HG02798 (cell line): ENCODE results near the gene PGLYRP1.

Experiments used
- ATAC-seq: cut with Tn5 transposase; IDR thresholded peaks from one replicate; pipeline ENCODE4 v1.9.1; 2021; ENCODE audit warnings: mild to moderate bottlenecking; ENCODE audit not compliant: unreplicated experiment, poor library complexity

The PGLYRP1 gene

DNA sequence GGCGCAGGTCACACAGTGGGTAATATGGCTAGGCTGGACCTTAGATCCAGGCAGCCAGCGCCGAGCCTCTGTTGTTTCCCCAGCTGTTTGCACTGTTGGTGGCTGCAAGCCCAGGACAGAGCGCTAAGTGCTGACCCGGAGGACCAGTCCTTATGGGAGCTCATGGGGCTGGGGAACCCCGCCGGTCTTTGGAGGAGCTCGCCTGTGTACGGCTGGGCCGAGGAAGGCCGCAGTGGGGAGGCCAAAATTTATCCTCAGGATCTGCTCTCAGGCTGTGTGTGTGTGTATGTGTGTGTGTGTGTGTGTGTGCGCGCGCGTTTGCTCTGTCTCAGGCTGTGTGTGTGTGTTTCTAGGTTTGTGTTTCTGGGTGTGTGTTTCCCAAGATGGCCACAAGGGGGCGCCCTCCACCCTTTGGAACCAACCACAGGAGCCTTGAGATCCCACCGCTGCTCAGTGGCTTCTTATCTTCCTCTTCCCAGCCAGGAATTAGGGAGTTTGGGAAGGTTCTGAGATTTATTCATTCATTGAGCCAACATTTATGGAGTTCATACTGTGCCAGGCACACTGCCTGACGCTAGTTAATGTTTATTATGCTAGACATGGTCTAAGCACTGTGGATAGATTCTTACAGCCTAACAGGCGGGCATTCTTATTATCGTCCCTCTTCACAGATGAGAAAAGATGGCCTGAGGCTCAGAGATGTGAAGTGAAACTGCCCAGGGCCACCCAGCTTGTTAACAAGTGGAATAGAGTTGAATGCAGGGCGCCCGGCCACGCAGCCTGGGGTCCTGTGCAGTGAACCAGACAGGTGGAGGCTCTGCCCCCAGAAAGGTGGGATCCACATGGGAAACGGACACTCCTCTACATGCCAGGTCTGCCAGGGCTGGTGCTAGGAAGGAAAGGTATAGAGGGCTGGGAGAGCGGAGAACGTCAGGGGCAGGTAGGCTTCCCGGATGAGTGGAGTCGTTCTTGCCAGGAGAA lies 13.0 kb downstream of the PGLYRP1 start:
- ATAC-seq: no peak

DNA sequence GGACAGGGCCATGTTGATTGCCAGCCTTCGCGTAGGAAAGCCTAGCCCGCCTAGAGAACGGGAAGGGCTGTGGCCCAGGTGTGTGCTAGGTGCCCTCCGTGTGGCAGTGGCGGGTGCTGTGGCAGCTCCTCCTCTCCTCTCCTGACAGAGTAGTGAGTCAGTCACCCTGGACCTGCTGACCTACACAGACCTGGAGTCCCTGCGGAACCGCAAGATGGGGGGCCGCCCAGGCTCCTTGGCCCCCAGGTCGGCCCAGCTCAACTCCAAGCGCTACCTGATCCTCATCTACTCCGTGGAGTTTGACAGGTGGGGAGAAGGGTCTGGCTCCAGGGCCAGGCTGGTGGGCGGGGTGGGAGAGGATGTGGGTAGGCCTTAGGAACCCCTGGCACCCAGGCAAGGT lies 16.4 kb downstream of the PGLYRP1 start:
- ATAC-seq: no peak

DNA sequence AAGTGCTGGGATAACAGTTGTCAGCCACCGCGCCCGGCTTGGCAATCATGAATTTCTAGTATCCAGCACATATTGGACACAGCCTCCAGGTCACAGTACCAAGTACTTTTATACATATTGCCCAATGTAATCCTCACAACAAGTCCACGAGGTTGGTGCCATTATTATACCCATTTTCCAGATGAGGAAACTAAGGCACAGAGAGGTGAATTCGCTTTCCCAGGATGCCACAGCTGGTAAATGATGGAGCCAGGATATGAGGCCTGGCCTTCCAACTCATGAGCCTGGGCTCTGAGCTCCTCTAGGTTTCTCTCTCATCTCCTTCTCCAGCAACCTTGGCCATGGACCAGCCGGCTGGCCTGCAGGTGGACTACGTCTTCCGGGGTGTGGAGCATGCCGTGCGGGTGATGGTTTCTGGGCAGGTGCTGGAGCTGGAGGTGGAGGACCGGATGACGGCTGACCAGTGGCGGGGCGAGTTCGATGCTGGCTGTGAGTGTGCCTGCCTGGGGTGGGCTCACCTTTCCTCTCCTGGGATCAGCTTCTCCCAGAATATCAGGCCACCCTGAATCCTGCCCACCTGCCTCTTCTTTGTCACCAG lies 20.1 kb downstream of the PGLYRP1 start:
- ATAC-seq: no peak

DNA sequence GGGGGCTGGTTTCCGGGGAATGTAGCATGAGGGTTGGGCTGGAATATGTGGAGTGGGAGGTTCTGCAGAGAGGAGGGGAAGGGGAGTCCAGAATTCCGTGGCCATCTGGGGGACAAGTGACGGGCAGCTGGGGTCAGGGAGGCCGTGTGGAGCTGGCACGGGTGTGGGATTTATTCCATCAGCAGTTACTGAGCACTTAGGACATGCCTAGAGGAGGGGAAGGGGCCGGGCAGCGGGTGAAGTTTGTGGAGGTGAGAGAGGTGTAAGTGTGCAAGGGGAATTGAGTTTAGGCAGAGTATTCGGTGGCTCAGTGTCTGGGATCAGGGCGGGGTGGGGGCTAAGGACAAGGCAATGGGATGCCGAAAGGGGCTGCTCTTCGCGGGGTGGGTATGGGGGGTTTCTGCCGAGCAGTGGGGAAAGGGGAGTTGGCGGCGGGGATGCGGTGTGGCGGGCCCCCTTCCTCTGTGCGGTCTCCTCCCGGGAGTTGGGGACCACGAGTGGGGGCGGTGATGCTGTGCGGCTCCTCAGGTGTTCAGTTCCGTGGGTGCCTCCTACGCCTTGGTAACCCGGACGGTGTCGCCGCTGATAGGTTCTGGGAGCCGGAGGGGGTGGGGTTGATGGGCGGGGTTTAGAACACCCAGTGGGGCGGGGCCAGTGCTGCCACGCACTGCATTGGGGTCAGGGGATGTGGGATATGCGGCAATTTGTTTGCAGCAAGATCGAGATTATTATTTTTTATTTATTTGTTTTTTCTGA lies 22.2 kb downstream of the PGLYRP1 start:
- no peak for ATAC-seq

DNA sequence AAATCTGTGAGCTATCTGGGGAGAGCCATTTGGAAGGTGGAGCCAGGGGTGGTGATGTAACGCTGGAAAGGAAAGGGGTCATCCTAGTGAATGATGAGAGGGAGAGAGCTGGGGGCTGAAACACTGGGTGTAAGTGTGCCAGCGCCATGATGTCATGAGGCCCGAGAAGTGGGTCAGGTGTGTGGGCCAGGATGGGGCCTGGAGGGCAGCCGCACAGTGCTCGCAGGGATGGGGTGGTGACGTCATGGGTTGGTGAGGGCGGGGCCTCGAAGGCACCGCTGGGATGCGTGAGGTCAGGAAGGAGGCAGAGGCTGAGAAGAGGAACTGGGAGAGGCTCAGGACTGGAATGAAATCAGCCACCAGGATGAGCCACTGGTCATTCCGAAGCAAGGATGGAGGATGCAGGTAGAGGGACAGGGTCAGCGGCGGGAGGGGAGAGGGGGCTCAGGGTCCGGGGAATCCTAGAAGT lies 23.2 kb downstream of the PGLYRP1 start:
- no peak for ATAC-seq

DNA sequence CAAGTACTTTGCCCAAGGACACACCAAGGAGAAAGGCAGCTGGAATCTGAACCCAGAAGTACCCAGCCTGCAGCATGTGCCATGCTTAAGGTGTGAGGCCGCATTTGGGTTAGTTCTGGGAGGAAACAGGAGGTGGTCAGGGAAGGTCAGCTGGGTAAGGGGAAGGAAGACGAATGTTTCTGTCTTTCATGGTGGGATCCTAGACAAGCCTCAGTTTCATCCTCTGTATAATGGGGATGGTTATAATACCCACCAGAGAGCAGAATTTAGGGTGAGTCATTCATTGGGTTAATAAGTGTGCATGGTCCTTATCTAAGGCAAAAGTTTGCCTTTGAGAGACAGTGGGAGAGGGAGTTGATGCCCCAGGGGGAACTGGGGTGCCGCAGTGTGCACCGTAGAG lies 24.0 kb downstream of the PGLYRP1 start:
- no peak for ATAC-seq

DNA sequence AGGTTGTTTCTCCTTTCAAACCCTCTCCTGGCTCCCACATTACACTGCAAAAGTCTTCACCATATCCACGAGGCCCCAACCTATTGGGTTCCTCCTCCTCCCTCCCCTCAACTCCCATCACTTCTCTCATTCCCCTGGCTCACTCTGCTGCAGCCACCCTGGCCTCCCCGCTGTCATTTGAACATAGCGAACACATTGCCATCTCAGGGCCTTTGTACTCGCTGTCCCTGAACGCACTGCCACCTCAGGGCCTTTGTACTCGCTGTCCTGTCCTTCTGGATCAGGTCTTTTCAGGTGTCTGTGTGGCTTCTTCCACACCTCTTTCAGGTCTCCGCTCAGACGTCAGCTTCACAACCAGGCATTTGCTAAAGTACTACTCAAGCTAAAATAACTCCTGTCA lies 25.9 kb downstream of the PGLYRP1 start:
- ATAC-seq: no peak

DNA sequence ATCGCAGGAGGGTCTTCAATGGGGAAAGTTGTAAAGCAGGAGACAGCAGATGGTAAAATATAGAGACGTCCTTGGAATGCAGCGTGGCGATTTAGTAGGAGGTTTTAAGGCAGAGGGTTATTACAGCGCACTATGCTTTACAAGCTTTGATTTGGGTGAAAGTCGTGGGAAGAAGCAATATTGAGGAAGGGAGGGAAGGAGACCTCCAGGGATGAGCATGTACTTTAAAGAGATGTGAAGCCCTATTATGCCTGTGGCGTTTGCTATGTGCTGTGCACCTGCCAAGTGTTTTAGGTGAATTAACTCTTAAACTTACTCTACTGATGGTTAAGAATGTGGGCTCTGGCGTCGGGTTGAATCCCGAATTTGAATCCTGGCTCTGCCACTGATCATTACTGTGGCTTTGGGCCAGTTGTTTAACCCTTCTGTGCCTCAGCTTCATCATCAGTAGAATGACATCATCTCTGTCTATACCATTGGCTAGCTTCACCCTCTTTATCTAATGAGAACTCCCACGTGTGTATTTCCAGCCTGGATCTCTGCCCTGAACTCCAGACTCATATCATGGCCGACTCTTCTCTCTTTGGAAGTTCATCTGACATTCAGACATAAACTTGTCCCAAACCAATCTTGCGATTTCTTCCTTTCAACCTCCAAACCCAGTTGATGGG lies 27.0 kb downstream of the PGLYRP1 start:
- no peak for ATAC-seq

DNA sequence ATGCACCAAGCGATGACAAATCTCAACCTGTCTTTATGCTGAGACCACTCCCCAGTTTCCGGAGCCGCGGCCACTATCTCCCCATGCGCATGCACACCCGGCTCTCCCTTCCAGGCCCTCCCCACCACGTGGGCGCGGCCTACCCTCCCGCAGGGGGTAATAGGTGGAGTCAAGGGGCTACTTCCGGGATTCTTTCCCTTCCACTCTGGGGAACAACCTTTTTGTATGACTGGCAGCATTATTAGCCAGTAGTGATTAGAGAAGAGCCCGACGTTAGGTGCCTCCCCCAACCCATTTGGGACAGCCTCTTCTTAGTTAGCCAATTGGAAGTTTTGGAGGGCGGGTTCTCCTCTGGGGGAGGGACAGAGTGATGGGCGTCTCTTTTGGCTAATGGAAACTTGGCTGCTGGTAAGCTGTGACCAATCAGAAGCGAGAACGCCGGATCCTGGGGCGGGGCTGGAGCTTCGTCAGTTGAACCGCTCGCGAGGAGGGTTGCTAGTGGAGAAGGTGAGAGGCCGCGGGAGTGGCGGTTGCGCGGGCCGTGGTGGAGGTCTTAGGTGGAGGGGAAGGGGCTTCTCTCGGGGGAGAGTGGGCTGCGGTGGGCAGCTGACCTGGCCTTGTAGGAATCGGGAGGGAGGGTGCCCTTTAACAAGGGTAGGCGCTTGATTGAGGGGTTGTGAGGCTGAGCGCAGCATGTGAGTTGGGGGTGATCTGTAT lies 27.7 kb downstream of the PGLYRP1 start, which contains the start of gene CCDC61:
CCDC61 (plus strand) TSS at position 470 of the 717 bp plus-strand sequence. CDS start 7,552 bp downstream, outside the sequence.
- ATAC-seq: peak; percentile 94

DNA sequence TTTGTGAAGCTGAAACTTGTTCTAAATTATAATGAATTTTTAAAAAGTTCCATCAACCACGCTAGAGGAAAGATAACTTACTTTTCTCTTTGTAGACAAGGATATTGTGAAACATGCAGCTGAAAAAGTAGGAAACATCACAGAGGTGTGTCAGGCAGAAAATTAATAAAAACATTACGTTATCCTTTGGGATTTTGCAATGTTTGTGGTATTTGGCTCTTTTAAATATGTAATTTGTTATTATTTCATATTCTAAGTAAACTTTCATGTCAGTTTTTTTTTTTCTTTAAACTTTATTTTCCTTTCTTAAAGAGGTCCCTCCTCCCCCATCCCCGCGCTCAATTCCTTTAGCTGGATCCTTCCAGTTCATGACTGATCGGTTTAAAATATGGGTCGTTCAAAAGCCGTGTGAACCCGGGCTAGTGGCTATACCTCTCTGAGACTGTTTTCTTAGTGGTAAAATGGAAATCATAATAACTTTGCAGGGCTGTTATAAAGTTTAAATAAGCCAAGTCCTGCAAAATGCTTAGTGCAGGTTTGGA lies 28.3 kb downstream of the PGLYRP1 start:
- no peak for ATAC-seq

DNA sequence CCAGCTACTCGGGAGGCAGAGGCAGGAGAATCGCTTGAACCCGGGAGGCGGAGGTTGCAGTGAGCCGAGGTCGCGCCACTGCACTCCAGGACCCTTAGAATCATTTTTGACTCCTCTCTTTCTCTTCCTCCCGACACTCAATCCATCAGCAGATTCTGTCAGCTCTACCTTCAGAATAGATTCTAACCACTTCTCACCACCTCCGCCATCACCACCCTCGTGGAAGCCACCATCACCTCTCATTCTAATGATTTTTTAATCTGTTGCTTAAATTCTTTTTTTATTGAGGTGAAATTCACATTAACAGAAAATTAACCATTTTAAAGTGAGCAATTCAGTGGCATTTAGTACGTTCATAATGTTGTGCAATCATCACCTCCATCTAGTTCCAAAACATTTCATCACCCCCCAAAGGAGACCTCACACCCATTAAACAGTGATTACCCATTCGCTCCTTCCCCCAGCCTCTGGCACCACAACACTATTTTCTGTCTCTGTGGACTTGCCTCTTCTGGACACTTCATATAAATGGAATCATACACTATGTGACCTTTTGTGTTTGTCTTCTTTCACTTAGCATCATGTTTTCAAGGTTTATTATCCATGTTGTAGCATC lies 32.6 kb downstream of the PGLYRP1 start:
- ATAC-seq: no peak

DNA sequence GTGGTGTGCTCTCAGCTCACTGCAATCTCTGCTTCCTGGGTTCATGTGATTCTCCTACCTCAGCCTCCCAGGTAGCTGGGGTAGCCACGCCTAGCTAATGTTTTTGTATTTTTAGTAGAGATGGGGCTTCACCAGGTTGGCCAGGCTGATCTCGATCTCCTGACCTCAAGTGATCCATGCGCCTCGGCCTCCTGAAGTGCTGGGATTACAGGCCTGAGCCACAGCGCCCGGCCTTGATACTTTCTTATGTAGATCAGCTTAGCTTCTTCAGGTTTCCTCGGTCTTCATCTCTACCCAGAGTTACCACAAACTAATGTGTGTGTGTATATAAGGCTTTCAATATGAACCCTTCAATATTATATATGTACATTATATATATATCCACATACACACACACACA lies 37.5 kb downstream of the PGLYRP1 start:
- ATAC-seq: no peak

DNA sequence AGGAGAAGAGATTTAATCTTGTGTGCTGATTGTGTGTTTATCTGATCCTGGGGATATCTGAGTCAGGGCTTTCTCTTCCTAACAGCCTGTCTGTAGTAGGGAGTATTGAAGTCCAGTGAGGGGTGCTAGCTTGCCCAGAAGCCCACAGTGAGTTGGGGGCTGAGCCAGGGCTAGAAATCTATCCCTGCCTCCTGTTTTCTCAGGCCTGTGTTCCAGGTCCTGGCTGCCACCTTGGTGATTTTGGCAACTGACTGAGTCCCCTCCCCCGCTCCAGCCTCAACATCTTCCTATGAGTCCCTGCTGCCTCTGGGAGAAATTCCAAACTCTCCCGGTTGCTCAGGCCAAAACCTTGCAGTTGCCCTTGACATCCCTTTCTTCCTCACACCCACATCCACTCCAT lies 41.5 kb downstream of the PGLYRP1 start:
- ATAC-seq: no peak

DNA sequence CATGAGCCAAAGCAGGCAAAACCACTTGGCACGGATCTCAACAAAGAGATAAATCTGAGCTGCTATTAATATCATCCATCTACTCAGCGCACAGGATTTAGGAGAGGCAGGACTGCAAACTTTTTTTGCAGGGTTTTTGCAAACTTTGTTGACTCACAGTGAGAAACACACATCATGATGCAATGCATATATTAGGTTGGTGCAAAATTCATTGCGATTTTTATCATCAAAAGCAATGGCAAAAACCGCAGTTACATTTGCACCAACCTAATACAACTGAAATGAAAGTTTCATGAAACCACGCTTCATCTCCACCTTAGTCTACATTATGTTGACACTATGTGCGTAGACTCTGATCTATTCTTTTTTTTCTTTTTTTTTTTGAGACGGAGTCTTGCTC lies 44.7 kb downstream of the PGLYRP1 start:
- no peak for ATAC-seq

DNA sequence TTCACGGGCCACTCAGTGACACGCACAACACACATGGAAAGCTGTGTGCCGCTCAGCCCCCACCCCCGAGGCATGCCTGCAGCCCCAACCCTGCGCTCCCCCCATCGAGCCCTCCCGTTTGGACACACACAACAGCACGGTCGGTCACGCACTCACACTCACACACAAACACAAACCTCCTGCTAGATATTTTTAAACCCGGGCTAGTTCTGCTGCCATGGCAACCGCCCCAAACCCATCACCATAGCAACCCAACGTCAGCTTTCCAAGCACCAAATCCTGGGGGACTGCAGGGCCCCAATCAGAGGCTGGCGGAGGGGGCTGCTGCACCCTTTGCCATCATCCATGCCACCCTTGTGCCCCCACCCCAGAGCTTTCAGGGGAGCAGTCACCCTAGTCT lies 46.7 kb downstream of the PGLYRP1 start:
- ATAC-seq: no peak

DNA sequence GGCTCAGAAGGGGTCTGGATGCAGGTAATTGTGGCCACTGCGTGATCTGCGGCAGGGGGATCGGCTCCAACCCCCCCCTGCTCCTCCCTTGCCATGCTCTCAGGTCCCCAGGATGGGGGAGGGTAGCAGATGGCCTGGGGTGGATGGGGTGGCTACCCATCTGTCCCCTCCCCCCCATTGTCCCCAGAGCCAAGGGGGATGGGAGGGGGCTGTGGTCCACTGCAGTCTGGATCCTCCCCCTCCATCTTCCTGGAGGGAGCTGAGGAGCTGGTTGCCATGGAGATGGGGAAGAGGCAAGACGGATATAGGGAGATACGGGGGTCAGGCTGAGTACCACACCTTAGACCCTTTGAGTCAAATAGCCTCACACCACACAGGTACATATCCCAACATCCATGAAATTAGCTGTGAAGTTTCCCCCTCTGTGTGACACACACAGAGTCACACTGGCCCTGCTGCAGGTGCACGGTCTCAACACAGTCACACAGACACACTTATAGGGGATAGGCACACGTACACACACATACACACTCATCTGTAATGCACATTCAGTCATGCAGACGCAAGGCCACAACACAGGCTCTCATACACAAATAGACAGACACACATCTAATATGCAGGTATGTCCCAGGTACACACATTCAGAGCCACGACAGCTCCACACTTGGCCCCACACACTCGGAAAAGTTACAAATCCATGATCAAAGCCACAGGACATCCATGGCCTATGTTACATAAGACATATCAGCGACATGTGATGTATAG lies 47.4 kb downstream of the PGLYRP1 start:
- no peak for ATAC-seq

DNA sequence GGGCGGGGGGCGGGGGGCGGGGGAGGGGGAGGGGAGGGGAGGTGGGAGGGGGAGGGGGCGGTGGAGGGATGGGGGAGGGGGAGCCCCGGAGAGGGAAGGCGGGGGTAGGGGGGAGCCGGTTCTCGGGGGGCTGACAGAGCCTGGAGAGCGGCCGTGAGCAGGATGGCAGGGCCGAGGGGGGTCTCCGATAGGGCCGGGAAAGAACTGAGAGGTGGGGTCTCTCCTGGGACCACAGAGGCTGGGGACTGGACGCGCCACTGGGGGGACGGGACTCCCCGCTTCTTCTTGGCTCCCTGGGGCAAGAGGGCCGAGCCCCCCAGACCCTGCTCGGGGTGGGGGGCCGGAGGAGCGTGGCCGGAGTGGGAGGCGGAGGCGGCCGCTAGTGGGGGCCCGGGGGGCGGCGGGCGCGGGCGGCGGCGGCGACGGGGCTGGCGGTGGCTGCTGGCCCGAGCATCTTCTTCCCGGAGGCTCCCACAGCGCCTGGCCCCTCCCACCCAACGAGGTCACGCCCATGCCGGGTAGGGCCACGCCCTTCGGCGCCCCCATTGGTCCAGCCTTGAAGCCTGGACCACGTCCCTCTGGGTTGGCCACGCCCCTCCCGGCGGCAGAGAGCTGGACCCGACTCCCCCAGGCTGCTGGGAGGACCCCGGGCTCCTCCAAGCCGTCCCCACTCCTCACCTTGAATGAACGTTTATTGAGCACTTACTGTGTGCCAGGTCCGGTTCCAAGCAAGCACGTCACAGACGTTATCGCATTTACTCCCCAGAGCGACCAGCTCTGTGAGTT lies 49.1 kb downstream of the PGLYRP1 start, which contains the start of gene NOVA2:
NOVA2 (minus strand) TSS at position 313 of the 786 bp plus-strand sequence. CDS start 514 bp downstream, outside the sequence.
- no peak for ATAC-seq
